Endothelial cell of umbilical vein (primary cell): ENCODE results near the gene KCNMB2. TPM values are rescaled to one million over a fixed set of nuclear protein-coding genes. Genes with fewer than 3 reads are reported as not detected.

Experiments used
- BruUV-seq: library from RNA; stranded (reverse); fragments of 400-500 nt; replicated peaks from 2 replicates; lab custom pipeline; 2021; lab: Mats Ljungman, UMichigan
- CTCF ChIA-PET: fragments of 300-600, 350-600 bp; sonication (Branson Sonifier 250); formaldehyde crosslinking; loops from one replicate; lab custom pipeline; 2021; ENCODE audit warnings: antibody characterized with exemption, inconsistent platforms; lab: Charles Lee
- POLR2A ChIA-PET: fragments of 300-600, 350-600 bp; sonication (Branson Sonifier 250); formaldehyde crosslinking; loops from one replicate; lab custom pipeline; 2021; ENCODE audit warnings: antibody characterized with exemption, inconsistent platforms; lab: Charles Lee
- DNase-seq: peaks from one replicate; pipeline ENCODE4 v3.0.0-alpha.2; 2011; ENCODE audit warnings: low read depth, low spot score
- FAIRE-seq: peaks from 2 replicates; lab custom pipeline; 2011; peaks lifted over from hg19 to GRCh38; lab: Jason Lieb, UNC
- H2AFZ ChIP-seq: 2 replicates; pipeline ENCODE4 v1.6.0; 2012; ENCODE audit warnings: low read depth, low read length, control low read depth, inconsistent platforms
- H3K27ac ChIP-seq: 2 replicates; pipeline ENCODE4 v1.5.1; 2011; ENCODE audit warnings: low read depth, mild to moderate bottlenecking, control low read depth, low read length, moderate library complexity; ENCODE audit not compliant: insufficient read depth
- H3K27me3 ChIP-seq, 2 experiments: 2 replicates each; pipeline versions ENCODE4 v1.6.0 to v1.6.1; 2011; ENCODE audit warnings: low read length in 2 of 2, mixed read lengths in 1 of 2; ENCODE audit not compliant: control insufficient read depth in 2 of 2, insufficient read depth in 2 of 2
- H3K36me3 ChIP-seq, 2 experiments: 2 replicates in 1 of 2; 3 replicates in 1 of 2; pipeline ENCODE4 v1.5.1; 2011; ENCODE audit warnings: low read length in 2 of 2, mild to moderate bottlenecking in 1 of 2, moderate library complexity in 1 of 2; ENCODE audit not compliant: control insufficient read depth in 2 of 2, insufficient read depth in 2 of 2; ENCODE audit errors: extremely low read depth in 1 of 2
- H3K4me1 ChIP-seq: 3 replicates; pipeline ENCODE4 v1.5.1; 2011; ENCODE audit warnings: mild to moderate bottlenecking, low read length; ENCODE audit not compliant: control insufficient read depth, insufficient read depth; ENCODE audit errors: extremely low read depth
- H3K4me2 ChIP-seq: 2 replicates; pipeline ENCODE4 v1.6.1; 2011; ENCODE audit warnings: low read length, control low read depth, mixed read lengths; ENCODE audit not compliant: insufficient read depth
- H3K4me3 ChIP-seq, 3 experiments: fragments of 200-600 bp in 1 of 3; sonication (generic), shearing (Covaris generic) in 1 of 3; replicated peaks in 1 of 3; 2 replicates each; pipeline ENCODE4 v1.5.1; 2011 to 2016; ENCODE audit warnings: control low read depth in 3 of 3, low read length in 3 of 3, mild to moderate bottlenecking in 2 of 3, inconsistent platforms in 1 of 3, low read depth in 1 of 3, moderate library complexity in 1 of 3; ENCODE audit not compliant: insufficient read depth in 1 of 3
- H3K79me2 ChIP-seq: 2 replicates; pipeline ENCODE4 v1.6.0; 2012; ENCODE audit warnings: low read length, inconsistent platforms; ENCODE audit not compliant: control insufficient read depth, insufficient read depth
- H3K9ac ChIP-seq: replicated peaks from 2 replicates; pipeline ENCODE3; 2011; ENCODE audit warnings: low read length, control low read depth; ENCODE audit not compliant: insufficient read depth; ENCODE audit errors: extremely low read depth
- H3K9me1 ChIP-seq: replicated peaks from 3 replicates; pipeline ENCODE4 v1.6.0; 2011; ENCODE audit warnings: mild to moderate bottlenecking, low read length; ENCODE audit not compliant: control insufficient read depth, insufficient read depth; ENCODE audit errors: extremely low read depth
- H3K9me3 ChIP-seq: replicated peaks from 2 replicates; pipeline ENCODE4 v1.5.1; 2012; ENCODE audit warnings: low read length, inconsistent platforms; ENCODE audit not compliant: control insufficient read depth, insufficient read depth
- H4K20me1 ChIP-seq: replicated peaks from 2 replicates; pipeline ENCODE3; 2011; ENCODE audit warnings: mild to moderate bottlenecking, low read length; ENCODE audit not compliant: control insufficient read depth, insufficient read depth; ENCODE audit errors: extremely low read depth
- CTCF ChIP-seq, 2 donors: IDR thresholded peaks; 1 replicate in 1 of 2; 2 replicates in 1 of 2; pipeline ENCODE4 v1.5.1; 2011; ENCODE audit warnings: low read length in 2 of 2, mild to moderate bottlenecking in 2 of 2, moderate library complexity in 2 of 2, control low read depth in 1 of 2, inconsistent platforms in 1 of 2, low read depth in 1 of 2; ENCODE audit not compliant: insufficient read depth in 1 of 2; ENCODE audit errors: extremely low read depth in 1 of 2
- EZH2 ChIP-seq: IDR thresholded peaks from 2 replicates; pipeline ENCODE4 v1.6.1; 2012; ENCODE audit warnings: borderline replicate concordance, low read depth, mild to moderate bottlenecking, moderate library complexity, low read length, inconsistent platforms; ENCODE audit not compliant: severe bottlenecking
- FOS ChIP-seq: IDR thresholded peaks from 2 replicates; pipeline ENCODE4 v1.6.1; 2011; ENCODE audit warnings: mild to moderate bottlenecking, low read length, moderate library complexity, borderline replicate concordance; ENCODE audit not compliant: insufficient read depth
- GATA2 ChIP-seq: IDR thresholded peaks from 2 replicates; pipeline ENCODE4 v1.7.0; 2011; ENCODE audit warnings: low read depth, mild to moderate bottlenecking, moderate library complexity, mixed read lengths, low read length; ENCODE audit not compliant: insufficient read length, insufficient read depth
- JUN ChIP-seq: IDR thresholded peaks from 2 replicates; pipeline ENCODE4 v1.6.1; 2011; ENCODE audit warnings: borderline replicate concordance, low read depth; ENCODE audit not compliant: insufficient read length, insufficient read depth
- MAX ChIP-seq: IDR thresholded peaks from 2 replicates; pipeline ENCODE4 v1.6.1; 2011; ENCODE audit not compliant: insufficient read depth, insufficient read length
- MYC ChIP-seq: IDR thresholded peaks from one replicate; pipeline ENCODE4 v1.6.1; 2011; ENCODE audit warnings: mild to moderate bottlenecking, low read depth, low read length
- POLR2A ChIP-seq: IDR thresholded peaks from 2 replicates; pipeline ENCODE4 v1.6.1; 2012; ENCODE audit warnings: low read depth, mild to moderate bottlenecking, control low read depth, low read length
- POLR2AphosphoS5 ChIP-seq: IDR thresholded peaks from 2 replicates; pipeline ENCODE4 v1.6.1; 2012; ENCODE audit warnings: low read depth, mild to moderate bottlenecking, control low read depth, low read length, moderate library complexity; ENCODE audit not compliant: insufficient read depth
- dilution Hi-C: fragments of 300-500 bp; cut with MboI; formaldehyde crosslinking; loops from one replicate; pipeline ENCODE4 v1.15.0; 2019; ENCODE audit warnings: low sequenced_read_pairs; ENCODE audit not compliant: extremely low pct_ligation_motif_present
- intact Hi-C: fragments of 100-400 bp; cut with micrococcal nuclease; formaldehyde crosslinking; loops from one replicate; pipeline ENCODE4 v1.10.0; 2022
- polyA plus RNA-seq, 4 experiments: library from polyadenylated mRNA; depleted of rRNA in 3 of 4; stranded (reverse) in 3 of 4; unstranded in 1 of 4; fragments of >200 nt; gene quantifications; 2 replicates each; pipeline versions ENCODE4 v1.2.1 to v1.2.3, GENCODE V29; 2011 to 2012; ENCODE audit warnings: missing spikeins in 1 of 4
- total RNA-seq: library from RNA; stranded (reverse); gene quantifications from 2 replicates; pipeline ENCODE4 v1.2.3, GENCODE V29; 2021

Gene KCNMB2
- total and polyA plus RNA-seq, 2 donors (not counting 3 experiments of a cell fraction or from before 2014, with no cell fraction given) = not detected

GRCh38 chr3:178645503-178645902 lies 109.3 kb downstream of the KCNMB2 start:
- H3K27me3 ChIP-seq = no peaks in the 10 kb centered on the region
- H2AFZ ChIP-seq = no peak overlapping the region
- FAIRE-seq = no peak
- no peaks in the 10 kb centered on the region for H3K79me2 ChIP-seq
- H3K4me2 ChIP-seq = no peak overlapping the region
- no peaks in the 10 kb centered on the region for H3K4me1 ChIP-seq
- no peak overlapping the region for H3K4me3 ChIP-seq
- no peaks in the 10 kb centered on the region for H3K36me3 ChIP-seq
- BruUV-seq = no TSS peak
- no peak for DNase-seq
- no peak overlapping the region for H3K9ac ChIP-seq
- intact Hi-C loops = no loop called here
- CTCF ChIA-PET = no interaction called here
- TF ChIP-seq POLR2AphosphoS5 (no peak), MYC (no peak), FOS (no peak), MAX (no peak), CTCF (IDR thresholded peaks at IDR 0.05; ENCODE audit: extremely low read depth in 1 of 2, insufficient read depth in 1 of 2, low read depth in 1 of 2, low read length in 2 of 2) (no peak), JUN (no peak), EZH2 (no peak), POLR2A (no peak), GATA2 (no peak)
- no peak overlapping the region for H3K27ac ChIP-seq
- H4K20me1 ChIP-seq = no peaks in the 10 kb centered on the region
- no peaks in the 10 kb centered on the region for H3K9me3 ChIP-seq
- POLR2A ChIA-PET = no interaction called here
- H3K9me1 ChIP-seq = peaks cover 2% of the 10 kb centered on the region
- dilution Hi-C loops = no loop called here
